Measurements from ENCODE around the gene FGD4. TPM values are rescaled to one million over a fixed set of nuclear protein-coding genes. Genes with fewer than 3 reads are reported as not detected.

Gene FGD4
- total and polyA plus RNA-seq, 9 of the 15 experiments (the other 6 are each of a cell fraction or from before 2014, with no cell fraction given): 0.05 to 0.51 (median 0.27) TPM

GRCh38 chr12:32395026-32395425 lies 4.3 kb upstream of the FGD4 start:
- H3K4me2 ChIP-seq (ENCODE audit: insufficient read depth, low read length): no peak overlapping the region
- ATAC-seq (no peak), DNase-seq (ENCODE audit: extremely low read depth in 1 of 4, low spot score in 3 of 4) (no peak), FAIRE-seq (no peak)
- H2AFZ ChIP-seq (ENCODE audit: low read depth, low read length): no peak overlapping the region
- intact Hi-C loops (cut with micrococcal nuclease) (no loop called here), in situ Hi-C loops (cut with MboI) (no loop called here)
- no TSS peak for BruUV-seq (replicated peaks)
- ChIA-PET POLR2A (interaction anchor here (0.6 kb wide), 1 partner anchor 306 kb away, joined by 3 read pairs; no protein-coding TSS in a partner anchor), CTCF (ENCODE audit: low intra/inter-chr PET ratio) (no interaction called here)
- no peak for TF ChIP-seq HEY1 (CRISPR knock-in tag; IDR thresholded peaks at IDR 0.05; ENCODE audit: borderline replicate concordance)
- no peak for TF ChIP-seq RBM34 (IDR thresholded peaks at IDR 0.05; ENCODE audit: borderline replicate concordance, insufficient read depth, low read length)
- TF ChIP-seq USF1 (CRISPR knock-in tag; IDR thresholded peaks at IDR 0.05): no peak
- TF ChIP-seq, protein P1, sequence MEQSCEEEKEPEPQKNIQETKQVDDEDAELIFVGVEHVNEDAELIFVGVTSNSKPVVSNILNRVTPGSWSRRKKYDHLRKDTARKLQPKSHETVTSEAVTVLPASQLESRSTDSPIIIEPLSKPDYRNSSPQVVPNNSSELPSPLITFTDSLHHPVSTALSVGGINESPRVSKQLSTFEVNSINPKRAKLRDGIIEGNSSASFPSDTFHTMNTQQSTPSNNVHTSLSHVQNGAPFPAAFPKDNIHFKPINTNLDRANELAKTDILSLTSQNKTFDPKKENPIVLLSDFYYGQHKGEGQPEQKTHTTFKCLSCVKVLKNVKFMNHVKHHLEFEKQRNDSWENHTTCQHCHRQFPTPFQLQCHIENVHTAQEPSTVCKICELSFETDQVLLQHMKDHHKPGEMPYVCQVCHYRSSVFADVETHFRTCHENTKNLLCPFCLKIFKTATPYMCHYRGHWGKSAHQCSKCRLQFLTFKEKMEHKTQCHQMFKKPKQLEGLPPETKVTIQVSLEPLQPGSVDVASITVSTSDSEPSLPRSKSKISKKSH (CRISPR knock-in tag; IDR thresholded peaks at IDR 0.05): no peak
- no peak for TF ChIP-seq CBFB (CRISPR knock-in tag; IDR thresholded peaks at IDR 0.05)
- TF ChIP-seq ZNF75A (CRISPR knock-in tag; IDR thresholded peaks at IDR 0.05): no peak
- TF ChIP-seq CREB5 (CRISPR knock-in tag; IDR thresholded peaks at IDR 0.05): no peak
- no peak for TF ChIP-seq HNRNPL (IDR thresholded peaks at IDR 0.05; ENCODE audit: low read depth, low read length)
- no peak for TF ChIP-seq ZNF408 (CRISPR knock-in tag; IDR thresholded peaks at IDR 0.05; ENCODE audit: low read depth)
- TF ChIP-seq RBM25 (IDR thresholded peaks at IDR 0.05; ENCODE audit: low read depth, low read length, severe bottlenecking): no peak
- no peaks in the 10 kb centered on the region for H3K36me3 ChIP-seq (ENCODE audit: control insufficient read depth, insufficient read depth, low read length)
- H3K4me1 ChIP-seq (replicated peaks in 1 of 2; ENCODE audit: control insufficient read depth in 2 of 2, insufficient read depth in 2 of 2, low read length in 2 of 2): peaks cover 4 to 13% of the 10 kb centered on the region in 2 experiments; a peak in 3 of 5 replicates
- no peaks in the 10 kb centered on the region for H3K9me1 ChIP-seq (ENCODE audit: control insufficient read depth, insufficient read depth, low read length)
- no peak overlapping the region for H3K9ac ChIP-seq (ENCODE audit: insufficient read depth in 1 of 2, low read depth in 2 of 2, low read length in 2 of 2)
- H3K27ac ChIP-seq (ENCODE audit: extremely low read depth, low read depth, low read length): no peak overlapping the region
- H3K4me3 ChIP-seq: no peak overlapping the region
- peaks cover 0 to 14% of the 10 kb centered on the region in 2 experiments; a peak in 3 of 5 replicates for H3K27me3 ChIP-seq (ENCODE audit: control insufficient read depth in 2 of 2, insufficient read depth in 2 of 2, low read length in 2 of 2)
- no peaks in the 10 kb centered on the region for H4K20me1 ChIP-seq (replicated peaks; ENCODE audit: control insufficient read depth, insufficient read depth, low read length)
- H3K79me2 ChIP-seq (ENCODE audit: control insufficient read depth, insufficient read depth, low read length): no peaks in the 10 kb centered on the region
- no peaks in the 10 kb centered on the region for H3K9me3 ChIP-seq (replicated peaks; ENCODE audit: control insufficient read depth, insufficient read depth, low read depth, low read length)

Data from K562 (cell line).